GF-D8 (cell line): ENCODE measurements around the gene NDP.
"Not testable (repeated sequence)": the region's sequence is repeated elsewhere in the genome, so short reads cannot be mapped to it uniquely, and the experiment has no call there.

Source experiments
- DNase-seq: peaks from one replicate; lab custom pipeline; 2025; lab: John Stamatoyannopoulos, UW

Gene NDP

GRCh38 chrX:43970528-43970927, 2.7 kb downstream of the NDP start:
- no peak for DNase-seq

DNA sequence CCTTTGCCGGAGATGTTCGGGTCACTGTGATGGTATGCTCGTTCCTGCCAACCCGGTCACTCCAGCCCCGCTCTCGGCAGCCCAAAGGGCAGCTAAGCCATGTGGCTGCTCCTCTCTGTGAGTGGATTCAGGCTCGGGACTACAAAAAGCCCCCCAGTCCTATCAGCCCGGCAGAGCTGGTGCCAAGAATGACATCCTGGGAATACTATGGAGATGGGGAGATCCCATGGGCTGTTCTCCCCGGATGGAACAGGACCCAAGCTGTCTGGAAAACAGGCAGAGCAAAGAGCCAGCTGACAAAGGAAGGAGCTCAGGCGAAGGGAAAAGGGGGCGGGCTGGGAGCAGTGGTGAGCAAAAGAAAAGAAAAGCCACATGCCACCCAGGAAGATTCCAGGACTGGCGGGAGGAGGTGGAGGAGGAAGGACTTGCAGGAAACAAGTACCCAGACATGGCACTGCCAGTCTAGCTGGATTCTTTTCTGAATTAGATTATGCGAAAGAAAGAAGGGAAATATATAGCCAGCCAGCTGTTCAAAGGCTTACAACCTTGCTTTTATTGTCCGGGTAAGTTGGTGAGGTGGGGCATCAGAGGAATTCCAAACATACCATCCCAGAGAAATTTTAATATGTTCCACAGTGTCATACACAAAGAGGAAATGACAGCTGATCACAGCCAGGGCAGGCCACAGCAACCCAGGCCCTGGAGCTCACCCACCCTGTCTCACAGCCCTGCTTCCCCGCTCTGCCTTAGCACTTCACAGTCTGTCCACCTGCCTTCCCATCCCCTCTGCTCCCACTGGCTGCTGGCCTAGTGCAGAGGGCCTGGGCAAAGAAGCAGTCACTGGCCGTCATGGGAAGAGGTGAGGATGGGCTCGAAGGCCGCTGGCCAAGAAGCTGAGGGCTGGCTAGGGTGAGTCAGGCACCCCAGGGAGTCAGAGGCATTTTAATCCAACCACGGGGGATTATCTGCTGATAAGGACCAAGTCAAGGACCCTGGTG, 3.4 kb downstream of the NDP start:
- DNase-seq = no peak

DNA sequence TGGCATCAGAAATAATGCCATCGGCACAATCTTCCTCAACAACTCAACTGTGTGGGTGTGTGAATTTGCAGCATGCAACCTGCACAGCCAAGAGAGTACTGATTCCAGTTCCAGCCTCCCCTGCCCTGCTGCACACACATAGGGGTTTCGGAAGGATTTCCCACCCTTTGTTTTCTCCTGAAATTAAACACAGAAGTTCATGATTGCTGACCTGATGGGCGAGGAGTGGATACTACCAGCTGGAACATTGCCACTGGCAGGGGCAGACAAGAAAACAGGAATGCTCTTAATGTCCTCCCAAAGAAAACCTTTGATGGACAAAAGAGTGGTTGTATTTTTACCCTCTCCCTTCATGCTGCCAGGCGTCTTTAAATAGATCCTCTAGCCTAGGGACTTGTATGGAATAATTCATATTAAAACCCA, 4.8 kb downstream of the NDP start:
- DNase-seq = no peak

- DNase-seq = no peak
Observed at GRCh38 chrX:43964936-43965335, 8.3 kb downstream of the NDP start.

DNA sequence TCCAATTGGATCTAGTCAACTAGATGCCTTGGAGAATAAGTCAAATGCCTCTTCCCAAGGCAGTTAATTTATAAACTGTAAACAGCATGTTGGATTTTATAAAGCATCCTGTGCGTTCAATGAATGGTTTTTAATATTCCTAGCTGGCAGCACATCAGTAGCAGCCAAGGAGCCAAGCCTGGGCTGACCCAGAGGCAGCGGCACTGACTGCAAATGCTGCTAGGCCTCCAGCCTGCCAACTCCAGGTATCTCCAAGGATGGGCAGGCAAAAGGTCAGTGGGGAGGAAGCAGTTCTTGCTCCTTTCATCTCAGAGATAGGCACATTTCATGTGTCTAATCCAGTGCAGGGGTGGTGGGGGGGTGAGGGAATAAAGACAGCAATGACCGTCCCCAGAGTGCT, 9.5 kb downstream of the NDP start:
- DNase-seq = no peak

- no peak for DNase-seq
Observed at GRCh38 chrX:43962636-43963035, 10.6 kb downstream of the NDP start.

DNA sequence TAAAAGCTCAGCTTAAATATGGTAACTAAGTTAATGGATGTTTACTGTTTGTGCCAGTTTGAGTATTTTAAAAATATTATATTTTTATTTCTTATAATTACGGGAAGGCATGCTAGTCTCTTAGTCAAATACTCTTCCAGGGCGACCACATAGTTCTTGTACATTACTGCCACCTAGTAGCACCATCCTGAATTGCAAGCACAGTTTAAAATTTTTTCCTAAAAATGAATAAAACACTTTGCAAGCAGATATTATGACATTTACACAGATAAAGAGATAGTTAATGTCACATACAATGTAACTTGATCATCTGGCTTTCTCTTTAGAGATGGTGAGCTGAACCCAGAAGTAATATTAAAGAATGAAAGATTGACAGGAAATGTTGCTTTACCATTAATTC, 11.5 kb downstream of the NDP start:
- DNase-seq = no peak

DNA sequence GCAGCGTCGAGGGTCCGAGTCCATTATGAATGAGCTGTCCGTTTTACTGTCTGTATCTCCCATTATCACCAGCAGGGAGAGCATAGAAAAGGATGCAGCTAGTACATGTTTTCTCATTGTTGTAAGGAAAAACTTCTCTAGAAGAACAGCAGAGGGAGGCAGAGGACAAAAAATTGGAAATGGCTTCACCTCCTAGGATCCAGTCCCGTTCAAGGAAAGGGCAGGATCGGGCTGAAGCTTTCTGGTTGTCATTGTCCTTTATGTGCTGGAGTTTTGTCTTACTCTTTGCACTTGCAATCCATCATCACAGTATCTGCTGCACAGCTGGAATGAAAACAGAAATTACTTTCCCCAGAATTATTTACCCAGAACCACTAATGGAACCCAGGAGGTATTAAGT, 14.7 kb downstream of the NDP start:
- peak; percentile 29 for DNase-seq

GRCh38 chrX:43956034-43956433, 17.2 kb downstream of the NDP start:
- DNase-seq = no peak

GRCh38 chrX:43953218-43953617, 20.0 kb downstream of the NDP start:
- no peak for DNase-seq

DNA sequence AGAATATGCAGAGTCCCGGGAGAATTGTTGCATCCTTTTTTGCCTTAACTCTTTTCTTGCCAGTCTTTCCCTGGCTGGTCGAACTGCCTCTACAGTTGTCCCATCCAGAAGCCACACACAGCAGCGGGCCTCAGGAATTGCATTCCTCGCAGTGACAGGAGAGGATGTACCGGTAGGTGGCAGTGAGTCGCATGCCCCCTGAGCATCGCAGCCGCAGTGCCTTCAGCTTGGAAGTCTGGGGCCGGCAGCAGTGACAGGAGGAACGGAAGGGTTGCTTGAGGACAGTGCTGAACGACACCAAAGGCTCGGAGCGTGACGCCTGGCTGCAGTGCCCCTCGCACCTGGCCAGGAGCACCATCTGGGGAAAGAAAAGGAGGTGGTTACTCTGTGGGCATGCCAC, 23.5 kb downstream of the NDP start:
- no peak for DNase-seq

GRCh38 chrX:43940816-43941474, 32.2 kb downstream of the NDP start:
- no peak for DNase-seq

DNA sequence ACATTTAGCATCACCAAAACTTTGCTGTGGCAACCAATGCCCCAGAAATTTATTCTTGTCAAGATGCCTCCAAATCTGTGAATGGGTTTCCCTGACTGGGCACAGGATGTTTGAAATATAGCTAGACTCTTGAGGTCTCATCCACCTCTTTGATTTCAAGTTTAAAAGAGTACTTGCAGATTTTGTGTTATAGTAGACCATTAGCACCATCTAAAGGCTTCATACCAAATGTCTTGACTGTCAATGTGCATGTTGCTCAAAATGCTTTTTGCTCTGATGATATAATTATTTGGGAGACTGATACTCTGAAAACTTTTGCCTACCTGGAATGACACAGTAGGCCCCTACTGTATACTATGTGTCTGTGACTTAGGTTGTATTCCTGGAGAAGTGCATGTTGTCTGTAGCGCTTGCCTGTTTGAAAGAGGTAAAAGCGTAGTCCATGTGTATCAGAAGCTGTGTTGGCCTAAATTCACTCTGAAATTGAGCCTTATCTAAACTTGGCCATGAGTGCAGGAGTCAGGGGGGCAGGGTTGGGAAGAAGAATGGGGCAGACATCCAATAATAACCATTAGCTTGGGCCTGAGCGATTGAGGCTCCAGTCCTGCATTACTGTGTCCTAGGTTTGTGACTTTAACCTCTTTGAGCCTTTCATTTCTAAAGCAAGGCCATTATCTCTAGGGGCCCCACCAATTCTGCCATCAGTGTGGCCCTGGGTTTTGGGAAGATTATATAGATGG, 33.8 kb downstream of the NDP start:
- no peak for DNase-seq

GRCh38 chrX:43922032-43922431, 51.2 kb downstream of the NDP start:
- DNase-seq = not testable (repeated sequence)

DNA sequence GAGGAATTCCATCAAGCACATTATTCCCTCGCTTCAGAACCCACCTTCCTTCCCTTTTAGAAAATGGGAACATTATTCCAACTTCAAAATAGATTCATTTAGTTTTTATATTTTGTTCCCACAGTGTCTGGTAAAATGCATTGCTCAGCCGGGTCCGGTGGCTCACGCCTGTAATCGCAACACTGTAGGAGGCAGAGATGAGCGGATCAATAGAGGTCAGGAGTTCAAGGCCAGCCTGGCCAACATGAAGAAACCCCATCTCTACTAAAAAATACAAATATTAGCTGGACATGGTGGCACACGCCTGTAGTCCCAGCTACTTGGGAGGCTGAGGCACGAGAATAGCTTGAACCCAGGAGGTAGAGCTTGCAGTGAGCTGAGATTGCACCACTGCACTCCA, 62.4 kb downstream of the NDP start:
- DNase-seq = not testable (repeated sequence)

DNA sequence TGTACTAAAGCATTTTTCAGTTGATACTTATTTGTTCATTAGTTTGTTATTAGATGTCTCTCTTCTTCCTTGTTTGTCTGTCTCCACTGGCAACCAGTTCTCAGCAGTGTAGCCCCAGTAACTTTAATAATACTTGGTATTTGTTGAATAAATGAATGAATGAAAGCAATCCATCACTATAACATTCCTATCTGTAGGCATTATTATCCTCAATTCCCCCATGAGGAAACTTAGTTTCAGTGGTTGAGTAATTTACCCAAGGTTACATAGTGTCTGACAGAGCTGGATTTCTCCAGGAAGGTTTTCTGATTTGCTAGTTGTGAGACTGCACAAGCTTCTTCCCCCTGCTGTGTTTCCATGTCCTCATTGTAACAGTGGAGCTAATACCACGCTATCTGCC, 63.2 kb downstream of the NDP start:
- DNase-seq = no peak

GRCh38 chrX:43909141-43909540, 64.0 kb downstream of the NDP start:
- no peak for DNase-seq

GRCh38 chrX:43899878-43900815, 73.0 kb downstream of the NDP start:
- no peak for DNase-seq
